Endothelial cell of umbilical vein (primary cell): ENCODE data around the gene RAD52. TPM values are rescaled to one million over a fixed set of nuclear protein-coding genes. Genes with fewer than 3 reads are reported as not detected.

Experiments used
- BruUV-seq: library from RNA; stranded (reverse); fragments of 400-500 nt; replicated peaks from 2 replicates; lab custom pipeline; 2021; lab: Mats Ljungman, UMichigan
- CTCF ChIA-PET: fragments of 300-600, 350-600 bp; sonication (Branson Sonifier 250); formaldehyde crosslinking; loops from one replicate; lab custom pipeline; 2021; ENCODE audit warnings: antibody characterized with exemption, inconsistent platforms; lab: Charles Lee
- POLR2A ChIA-PET: fragments of 300-600, 350-600 bp; sonication (Branson Sonifier 250); formaldehyde crosslinking; loops from one replicate; lab custom pipeline; 2021; ENCODE audit warnings: antibody characterized with exemption, inconsistent platforms; lab: Charles Lee
- DNase-seq: peaks from one replicate; pipeline ENCODE4 v3.0.0-alpha.2; 2011; ENCODE audit warnings: low read depth, low spot score
- FAIRE-seq: peaks from 2 replicates; lab custom pipeline; 2011; peaks lifted over from hg19 to GRCh38; lab: Jason Lieb, UNC
- H2AFZ ChIP-seq: 2 replicates; pipeline ENCODE4 v1.6.0; 2012; ENCODE audit warnings: low read depth, low read length, control low read depth, inconsistent platforms
- H3K27ac ChIP-seq: 2 replicates; pipeline ENCODE4 v1.5.1; 2011; ENCODE audit warnings: low read depth, mild to moderate bottlenecking, control low read depth, low read length, moderate library complexity; ENCODE audit not compliant: insufficient read depth
- H3K27me3 ChIP-seq, 2 experiments: 2 replicates each; pipeline versions ENCODE4 v1.6.0 to v1.6.1; 2011; ENCODE audit warnings: low read length in 2 of 2, mixed read lengths in 1 of 2; ENCODE audit not compliant: control insufficient read depth in 2 of 2, insufficient read depth in 2 of 2
- H3K36me3 ChIP-seq, 2 experiments: 2 replicates in 1 of 2; 3 replicates in 1 of 2; pipeline ENCODE4 v1.5.1; 2011; ENCODE audit warnings: low read length in 2 of 2, mild to moderate bottlenecking in 1 of 2, moderate library complexity in 1 of 2; ENCODE audit not compliant: control insufficient read depth in 2 of 2, insufficient read depth in 2 of 2; ENCODE audit errors: extremely low read depth in 1 of 2
- H3K4me1 ChIP-seq: 3 replicates; pipeline ENCODE4 v1.5.1; 2011; ENCODE audit warnings: mild to moderate bottlenecking, low read length; ENCODE audit not compliant: control insufficient read depth, insufficient read depth; ENCODE audit errors: extremely low read depth
- H3K4me2 ChIP-seq: 2 replicates; pipeline ENCODE4 v1.6.1; 2011; ENCODE audit warnings: low read length, control low read depth, mixed read lengths; ENCODE audit not compliant: insufficient read depth
- H3K4me3 ChIP-seq, 3 experiments: fragments of 200-600 bp in 1 of 3; sonication (generic), shearing (Covaris generic) in 1 of 3; replicated peaks in 1 of 3; 2 replicates each; pipeline ENCODE4 v1.5.1; 2011 to 2016; ENCODE audit warnings: control low read depth in 3 of 3, low read length in 3 of 3, mild to moderate bottlenecking in 2 of 3, inconsistent platforms in 1 of 3, low read depth in 1 of 3, moderate library complexity in 1 of 3; ENCODE audit not compliant: insufficient read depth in 1 of 3
- H3K79me2 ChIP-seq: 2 replicates; pipeline ENCODE4 v1.6.0; 2012; ENCODE audit warnings: low read length, inconsistent platforms; ENCODE audit not compliant: control insufficient read depth, insufficient read depth
- H3K9ac ChIP-seq: replicated peaks from 2 replicates; pipeline ENCODE3; 2011; ENCODE audit warnings: low read length, control low read depth; ENCODE audit not compliant: insufficient read depth; ENCODE audit errors: extremely low read depth
- H3K9me1 ChIP-seq: replicated peaks from 3 replicates; pipeline ENCODE4 v1.6.0; 2011; ENCODE audit warnings: mild to moderate bottlenecking, low read length; ENCODE audit not compliant: control insufficient read depth, insufficient read depth; ENCODE audit errors: extremely low read depth
- H3K9me3 ChIP-seq: replicated peaks from 2 replicates; pipeline ENCODE4 v1.5.1; 2012; ENCODE audit warnings: low read length, inconsistent platforms; ENCODE audit not compliant: control insufficient read depth, insufficient read depth
- H4K20me1 ChIP-seq: replicated peaks from 2 replicates; pipeline ENCODE3; 2011; ENCODE audit warnings: mild to moderate bottlenecking, low read length; ENCODE audit not compliant: control insufficient read depth, insufficient read depth; ENCODE audit errors: extremely low read depth
- CTCF ChIP-seq, 2 donors: IDR thresholded peaks; 1 replicate in 1 of 2; 2 replicates in 1 of 2; pipeline ENCODE4 v1.5.1; 2011; ENCODE audit warnings: low read length in 2 of 2, mild to moderate bottlenecking in 2 of 2, moderate library complexity in 2 of 2, control low read depth in 1 of 2, inconsistent platforms in 1 of 2, low read depth in 1 of 2; ENCODE audit not compliant: insufficient read depth in 1 of 2; ENCODE audit errors: extremely low read depth in 1 of 2
- FOS ChIP-seq: IDR thresholded peaks from 2 replicates; pipeline ENCODE4 v1.6.1; 2011; ENCODE audit warnings: mild to moderate bottlenecking, low read length, moderate library complexity, borderline replicate concordance; ENCODE audit not compliant: insufficient read depth
- MAX ChIP-seq: IDR thresholded peaks from 2 replicates; pipeline ENCODE4 v1.6.1; 2011; ENCODE audit not compliant: insufficient read depth, insufficient read length
- POLR2A ChIP-seq: IDR thresholded peaks from 2 replicates; pipeline ENCODE4 v1.6.1; 2012; ENCODE audit warnings: low read depth, mild to moderate bottlenecking, control low read depth, low read length
- POLR2AphosphoS5 ChIP-seq: IDR thresholded peaks from 2 replicates; pipeline ENCODE4 v1.6.1; 2012; ENCODE audit warnings: low read depth, mild to moderate bottlenecking, control low read depth, low read length, moderate library complexity; ENCODE audit not compliant: insufficient read depth
- dilution Hi-C: fragments of 300-500 bp; cut with MboI; formaldehyde crosslinking; loops from one replicate; pipeline ENCODE4 v1.15.0; 2019; ENCODE audit warnings: low sequenced_read_pairs; ENCODE audit not compliant: extremely low pct_ligation_motif_present
- intact Hi-C: fragments of 100-400 bp; cut with micrococcal nuclease; formaldehyde crosslinking; loops from one replicate; pipeline ENCODE4 v1.10.0; 2022
- polyA plus RNA-seq, 4 experiments: library from polyadenylated mRNA; depleted of rRNA in 3 of 4; stranded (reverse) in 3 of 4; unstranded in 1 of 4; fragments of >200 nt; gene quantifications; 2 replicates each; pipeline versions ENCODE4 v1.2.1 to v1.2.3, GENCODE V29; 2011 to 2012; ENCODE audit warnings: missing spikeins in 1 of 4
- total RNA-seq: library from RNA; stranded (reverse); gene quantifications from 2 replicates; pipeline ENCODE4 v1.2.3, GENCODE V29; 2021

The RAD52 gene
- total and polyA plus RNA-seq, 2 donors (not counting 3 experiments of a cell fraction or from before 2014, with no cell fraction given), result 9.4 to 16.1 TPM

DNA sequence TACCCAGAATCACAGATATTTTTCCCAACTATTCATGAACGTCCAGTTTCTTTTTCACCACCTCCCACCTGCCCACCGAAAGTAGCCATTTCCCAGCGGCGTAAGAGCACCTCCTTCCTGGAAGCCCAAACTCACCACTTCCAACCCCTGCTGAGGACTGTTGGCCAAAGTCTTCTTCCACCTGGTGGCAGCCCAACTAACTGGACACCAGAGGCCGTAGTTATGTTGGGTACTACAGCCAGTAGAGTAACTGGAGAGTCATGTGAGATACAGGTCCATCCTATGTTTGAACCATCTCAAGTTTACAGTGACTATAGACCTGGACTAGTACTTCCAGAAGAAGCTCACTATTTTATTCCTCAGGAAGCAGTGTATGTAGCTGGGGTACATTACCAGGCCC is 81.6 kb downstream of the RAD52 start:
- H3K36me3 ChIP-seq, result peaks cover 13 to 14% of the 10 kb centered on the region in 2 experiments
- H3K4me2 ChIP-seq, result no peak overlapping the region
- H3K79me2 ChIP-seq, result no peaks in the 10 kb centered on the region
- DNase-seq (no peak), FAIRE-seq (no peak)
- H2AFZ ChIP-seq, result no peak overlapping the region
- H4K20me1 ChIP-seq, result no peaks in the 10 kb centered on the region
- H3K9ac ChIP-seq, result no peak overlapping the region
- TF ChIP-seq FOS (no peak), MAX (no peak), CTCF (IDR thresholded peaks at IDR 0.05; ENCODE audit: extremely low read depth in 1 of 2, insufficient read depth in 1 of 2, low read depth in 1 of 2, low read length in 2 of 2) (no peak)
- H3K27me3 ChIP-seq, result no peaks in the 10 kb centered on the region
- BruUV-seq, result no TSS peak
- ChIA-PET CTCF (interaction anchor here (3.1 kb wide), 1 partner anchor 225 kb away, joined by 9 read pairs; no protein-coding TSS in a partner anchor), POLR2A (no interaction called here)
- no peak overlapping the region for H3K4me3 ChIP-seq
- no peaks in the 10 kb centered on the region for H3K9me1 ChIP-seq
- H3K9me3 ChIP-seq, result no peaks in the 10 kb centered on the region
- intact Hi-C loops, result no loop called here
- H3K27ac ChIP-seq, result no peak overlapping the region
- dilution Hi-C loops, result no loop called here
- H3K4me1 ChIP-seq, result no peaks in the 10 kb centered on the region

GRCh38 chr12:865614-866013 is 83.9 kb downstream of the RAD52 start:
- dilution Hi-C loops (no loop called here), intact Hi-C loops (no loop called here)
- Histone ChIP-seq H3K9me1 (no peaks in the 10 kb centered on the region), H3K27me3 (no peaks in the 10 kb centered on the region), H3K27ac (no peak overlapping the region), H3K36me3 (peaks cover 16 to 19% of the 10 kb centered on the region in 2 experiments), H3K4me3 (no peak overlapping the region), H3K4me1 (no peaks in the 10 kb centered on the region), H3K9ac (no peak overlapping the region), H3K9me3 (no peaks in the 10 kb centered on the region), H2AFZ (no peak overlapping the region), H3K79me2 (no peaks in the 10 kb centered on the region), H3K4me2 (no peak overlapping the region), H4K20me1 (no peaks in the 10 kb centered on the region)
- DNase-seq (no peak), FAIRE-seq (no peak)
- CTCF ChIA-PET, result interaction anchor here (1.2 to 3.1 kb wide), 2 partner anchors 11 to 227 kb away, joined by 6 to 9 read pairs; no protein-coding TSS in a partner anchor
- no TSS peak for BruUV-seq
- TF ChIP-seq POLR2AphosphoS5 (no peak), POLR2A (no peak), CTCF (IDR thresholded peaks at IDR 0.05; ENCODE audit: extremely low read depth in 1 of 2, insufficient read depth in 1 of 2, low read depth in 1 of 2, low read length in 2 of 2) (no peak), FOS (no peak), MAX (no peak)
- POLR2A ChIA-PET, result interaction anchor here (1.0 kb wide), 1 partner anchor 33 kb away, joined by 3 read pairs; no protein-coding TSS in a partner anchor
